ENCODE data around the gene NEMF.
"Not testable (repeated sequence)": the region's sequence is repeated elsewhere in the genome, so short reads cannot be mapped to it uniquely, and the experiment has no call there.

The NEMF gene

DNA sequence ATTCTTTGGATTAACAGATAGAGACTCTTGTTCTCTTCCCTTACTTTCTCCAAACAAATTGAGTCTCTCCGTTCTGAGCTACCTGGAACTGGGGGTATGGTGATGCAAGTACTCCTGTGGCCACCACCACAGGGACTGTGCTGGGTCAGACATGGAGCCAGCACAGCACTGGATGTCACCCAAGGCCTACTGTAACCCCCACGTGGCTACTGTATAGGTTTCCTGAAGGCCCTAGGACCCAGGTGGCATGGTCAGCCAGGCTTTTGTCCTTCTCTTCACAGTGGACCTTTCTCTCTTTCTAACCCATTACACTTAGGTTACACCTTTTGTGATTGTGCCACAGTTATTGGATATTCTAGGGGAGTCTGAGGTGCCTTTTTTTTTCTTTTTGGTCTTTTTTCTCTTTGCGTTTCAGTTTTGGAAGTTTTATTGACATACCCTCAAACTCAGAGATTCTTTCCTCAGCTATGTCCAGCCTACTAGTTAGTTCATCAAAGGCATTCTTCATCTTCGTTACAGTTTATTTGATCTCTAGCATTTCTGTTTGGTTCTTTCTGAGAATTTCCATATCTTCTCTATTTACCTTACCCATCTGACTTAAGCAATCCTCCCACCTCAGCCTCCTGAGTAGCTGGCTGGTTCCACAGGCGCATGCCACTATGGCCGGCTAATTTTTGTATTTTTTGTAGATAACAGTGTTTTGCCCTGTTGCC lies 90.6 kb downstream of the NEMF start:
- H3K27ac ChIP-seq, result no peak overlapping the region
- no peak for TF ChIP-seq ZFX (IDR thresholded peaks at IDR 0.05; ENCODE audit: borderline replicate concordance)
- TF ChIP-seq, protein P1, sequence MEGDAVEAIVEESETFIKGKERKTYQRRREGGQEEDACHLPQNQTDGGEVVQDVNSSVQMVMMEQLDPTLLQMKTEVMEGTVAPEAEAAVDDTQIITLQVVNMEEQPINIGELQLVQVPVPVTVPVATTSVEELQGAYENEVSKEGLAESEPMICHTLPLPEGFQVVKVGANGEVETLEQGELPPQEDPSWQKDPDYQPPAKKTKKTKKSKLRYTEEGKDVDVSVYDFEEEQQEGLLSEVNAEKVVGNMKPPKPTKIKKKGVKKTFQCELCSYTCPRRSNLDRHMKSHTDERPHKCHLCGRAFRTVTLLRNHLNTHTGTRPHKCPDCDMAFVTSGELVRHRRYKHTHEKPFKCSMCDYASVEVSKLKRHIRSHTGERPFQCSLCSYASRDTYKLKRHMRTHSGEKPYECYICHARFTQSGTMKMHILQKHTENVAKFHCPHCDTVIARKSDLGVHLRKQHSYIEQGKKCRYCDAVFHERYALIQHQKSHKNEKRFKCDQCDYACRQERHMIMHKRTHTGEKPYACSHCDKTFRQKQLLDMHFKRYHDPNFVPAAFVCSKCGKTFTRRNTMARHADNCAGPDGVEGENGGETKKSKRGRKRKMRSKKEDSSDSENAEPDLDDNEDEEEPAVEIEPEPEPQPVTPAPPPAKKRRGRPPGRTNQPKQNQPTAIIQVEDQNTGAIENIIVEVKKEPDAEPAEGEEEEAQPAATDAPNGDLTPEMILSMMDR (IDR thresholded peaks at IDR 0.05), result no peak

- no peak overlapping the region for H3K27ac ChIP-seq
- TF ChIP-seq, protein P1 (IDR thresholded peaks at IDR 0.05), result no peak
- TF ChIP-seq ZFX (IDR thresholded peaks at IDR 0.05; ENCODE audit: borderline replicate concordance), result no peak
Observed at GRCh38 chr14:49755378-49755777, 97.2 kb downstream of the NEMF start.

DNA sequence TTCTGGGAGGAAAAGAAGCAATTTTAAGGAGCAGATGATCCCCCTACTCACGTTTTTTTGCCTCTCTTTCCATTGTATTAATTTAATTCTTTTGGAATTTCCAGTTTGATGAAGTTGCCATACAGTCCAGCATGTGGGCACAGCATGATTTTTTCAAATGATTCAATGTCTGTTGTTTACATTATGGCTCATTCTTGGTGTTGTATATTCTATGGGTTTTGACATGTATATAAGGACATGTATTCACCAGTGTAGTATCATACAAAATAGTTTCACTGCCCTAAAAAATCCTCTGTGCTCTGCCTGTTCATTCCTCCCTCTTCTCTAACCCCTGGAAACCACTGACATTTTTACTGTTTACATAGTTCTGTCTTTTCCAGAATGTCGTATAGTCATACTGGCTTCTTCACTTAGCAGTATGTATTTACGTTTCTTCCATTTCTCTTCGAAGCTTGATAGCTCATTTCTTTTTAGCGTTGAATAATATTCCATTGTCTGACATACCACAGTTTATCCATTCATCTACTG lies 98.0 kb downstream of the NEMF start:
- no peak for TF ChIP-seq ZFX (IDR thresholded peaks at IDR 0.05; ENCODE audit: borderline replicate concordance)
- TF ChIP-seq, protein P1 (IDR thresholded peaks at IDR 0.05), result no peak
- H3K27ac ChIP-seq, result no peak overlapping the region

DNA sequence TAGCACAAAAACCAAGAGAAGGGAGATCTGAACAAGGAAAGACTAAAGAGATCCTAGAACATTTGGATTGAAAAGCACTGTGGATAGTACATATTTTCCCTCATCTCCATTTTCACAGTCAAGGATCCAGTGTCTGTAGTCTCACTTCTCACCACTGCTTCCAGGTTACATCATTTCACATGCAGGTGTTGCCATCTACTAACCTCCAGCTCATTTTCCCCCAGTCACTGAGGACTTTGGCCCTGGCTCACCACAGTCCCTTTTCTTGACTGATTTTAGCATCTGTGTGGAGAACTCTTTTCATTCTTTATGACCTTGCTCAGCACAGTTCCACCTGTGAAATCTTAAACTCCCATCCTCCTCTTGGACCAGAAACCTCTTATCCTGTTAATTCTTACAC lies 106.1 kb downstream of the NEMF start:
- H3K27ac ChIP-seq, result not testable (repeated sequence)

- H3K27ac ChIP-seq, result no peak overlapping the region
- TF ChIP-seq, protein P1 (IDR thresholded peaks at IDR 0.05), result no peak
- TF ChIP-seq ZFX (IDR thresholded peaks at IDR 0.05; ENCODE audit: borderline replicate concordance), result no peak
Observed at GRCh38 chr14:49745191-49745590, 107.4 kb downstream of the NEMF start.

DNA sequence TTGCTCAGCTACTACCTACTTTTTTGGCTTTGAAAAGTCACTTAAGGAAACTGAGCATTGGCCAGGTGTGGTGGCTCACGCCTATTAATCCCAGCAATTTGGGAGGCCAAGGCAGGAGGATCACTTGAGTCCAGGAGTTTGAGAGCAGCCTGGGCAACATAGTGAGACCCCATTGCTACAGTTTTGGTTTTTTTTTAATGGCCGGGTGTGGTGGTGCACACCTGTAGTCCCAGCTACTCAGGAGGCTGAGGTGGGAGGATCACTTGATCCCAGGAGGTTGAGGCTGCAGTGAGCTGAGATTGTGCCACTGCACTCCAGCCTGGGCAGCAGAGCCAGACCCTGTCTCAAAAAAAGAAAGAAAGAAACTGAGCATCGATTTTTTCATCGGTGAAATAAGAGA lies 116.9 kb downstream of the NEMF start:
- H3K27ac ChIP-seq, result not testable (repeated sequence)

DNA sequence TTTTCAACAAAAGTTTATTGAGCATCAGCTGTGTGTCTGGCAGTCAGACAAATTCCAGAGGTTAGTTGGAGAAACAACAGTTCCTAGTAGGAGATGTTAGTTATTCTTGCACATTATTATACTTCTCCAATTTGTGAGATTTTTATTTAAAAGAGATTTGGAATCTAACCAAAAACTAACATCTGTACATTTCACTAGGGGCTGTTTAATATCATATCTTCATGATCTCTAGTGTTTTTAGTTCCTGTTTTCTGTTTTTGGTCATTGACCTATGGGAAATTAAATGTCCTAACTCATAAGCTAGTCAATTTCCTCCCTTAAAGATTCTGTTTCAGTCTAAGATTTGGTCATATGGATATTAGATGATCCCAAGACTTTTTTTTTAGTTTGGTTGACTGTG lies 118.8 kb downstream of the NEMF start:
- no peak overlapping the region for H3K27ac ChIP-seq
- TF ChIP-seq, protein P1 (IDR thresholded peaks at IDR 0.05), result no peak
- TF ChIP-seq ZFX (IDR thresholded peaks at IDR 0.05; ENCODE audit: borderline replicate concordance), result no peak

GRCh38 chr14:49732896-49733295 lies 119.7 kb downstream of the NEMF start:
- TF ChIP-seq, protein P1 (IDR thresholded peaks at IDR 0.05), result no peak
- no peak for TF ChIP-seq ZFX (IDR thresholded peaks at IDR 0.05; ENCODE audit: borderline replicate concordance)

More at GRCh38 chr14:49732896-49733295, 119.7 kb downstream of the NEMF start:
- no peak overlapping the region for H3K27ac ChIP-seq
